ENCODE results near the gene SIK2.
A peak's percentile ranks its signal among the peaks of the same experiment; 100 is the strongest.
"Not testable (repeated sequence)": the region's sequence is repeated elsewhere in the genome, so short reads cannot be mapped to it uniquely, and the experiment has no call there.

SIK2 gene

GRCh38 chr11:111642542-111642941 is 40.3 kb downstream of the SIK2 start:
- in situ Hi-C loops (cut with MboI; ENCODE audit: low pct_unique_long_range_greater_than_20kb, low sequenced_read_pairs): no loop called here
- DNase-seq: no peak

DNA sequence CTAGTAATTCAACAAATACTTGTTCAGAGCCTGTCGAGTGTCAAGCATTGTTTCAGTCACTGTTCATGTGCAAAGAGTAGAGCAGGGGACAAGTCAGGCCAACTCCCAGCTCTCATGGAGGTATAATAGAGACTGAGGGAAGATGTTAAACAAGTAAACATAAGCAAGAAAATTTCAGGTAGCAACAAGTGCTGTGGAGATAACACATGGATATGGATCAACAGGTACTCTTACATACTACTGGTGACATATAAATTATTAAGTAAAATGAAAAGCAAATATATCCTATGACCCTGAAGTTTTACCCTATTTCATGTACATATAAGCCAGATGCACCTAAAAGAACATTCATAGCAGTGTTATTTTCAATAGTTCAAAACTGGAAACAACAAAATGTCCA is 42.7 kb downstream of the SIK2 start:
- no peak for DNase-seq
- in situ Hi-C loops (cut with MboI; ENCODE audit: low pct_unique_long_range_greater_than_20kb, low sequenced_read_pairs): no loop called here

DNA sequence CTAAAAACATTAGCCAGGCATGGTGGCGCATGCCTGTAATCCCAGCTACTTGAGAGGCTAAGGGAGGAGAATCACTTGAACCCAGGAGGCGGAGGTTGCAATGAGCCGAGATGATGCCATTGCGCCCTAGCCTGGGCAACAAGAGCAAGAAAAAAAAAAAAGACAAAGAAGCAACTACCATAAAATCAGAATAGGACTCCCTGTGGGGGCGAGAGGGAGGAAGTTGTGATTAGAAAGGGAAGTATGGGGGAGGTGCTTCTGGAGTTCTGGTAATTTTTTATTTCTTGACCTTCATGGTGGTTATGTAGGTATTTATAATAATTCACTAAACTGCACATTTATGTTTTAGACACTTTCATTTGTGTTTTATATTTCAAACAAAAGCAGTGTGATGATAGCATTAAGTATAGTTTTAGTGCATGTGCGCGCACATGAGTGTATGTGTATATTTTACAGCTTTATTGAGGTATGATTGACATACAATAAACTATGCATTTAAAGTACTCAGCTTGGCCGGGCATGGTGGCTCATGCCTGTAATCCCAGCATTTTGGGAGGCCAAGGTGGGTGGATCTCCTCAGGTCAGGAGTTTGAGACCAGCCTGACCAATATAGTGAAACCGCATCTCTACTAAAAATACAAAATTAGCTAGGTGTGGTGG is 43.5 kb downstream of the SIK2 start:
- peak; percentile 21 for DNase-seq
- in situ Hi-C loops (cut with MboI; ENCODE audit: low pct_unique_long_range_greater_than_20kb, low sequenced_read_pairs): no loop called here

GRCh38 chr11:111651336-111651735 is 49.1 kb downstream of the SIK2 start:
- DNase-seq; in situ Hi-C loops (cut with MboI; ENCODE audit: low pct_unique_long_range_greater_than_20kb, low sequenced_read_pairs): not testable (repeated sequence)

DNA sequence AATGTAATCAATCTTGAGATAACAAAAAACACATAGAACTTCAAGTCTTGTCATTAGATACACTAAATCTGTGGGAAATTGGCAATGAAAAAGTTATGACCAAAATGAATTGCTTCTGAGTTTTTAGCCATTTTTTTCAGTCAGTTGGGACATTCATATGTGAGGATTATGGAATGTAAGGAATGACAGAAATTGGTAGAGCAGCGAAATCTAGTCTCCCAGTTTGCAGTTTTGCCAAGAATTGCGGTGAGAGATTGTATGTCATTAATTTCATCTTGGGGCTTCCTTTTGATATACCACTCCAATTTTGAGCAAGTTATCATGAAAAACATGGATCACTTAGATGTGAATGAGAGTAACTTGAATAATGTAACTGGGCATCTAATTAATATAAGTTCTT is 49.9 kb downstream of the SIK2 start:
- DNase-seq: no peak
- in situ Hi-C loops (cut with MboI; ENCODE audit: low pct_unique_long_range_greater_than_20kb, low sequenced_read_pairs): no loop called here

GRCh38 chr11:111654601-111655000 is 52.4 kb downstream of the SIK2 start:
- in situ Hi-C loops (cut with MboI; ENCODE audit: low pct_unique_long_range_greater_than_20kb, low sequenced_read_pairs): no loop called here
- DNase-seq: no peak

- in situ Hi-C loops (cut with MboI; ENCODE audit: low pct_unique_long_range_greater_than_20kb, low sequenced_read_pairs): no loop called here
- no peak for DNase-seq
Measured at GRCh38 chr11:111655924-111656323, 53.7 kb downstream of the SIK2 start.

GRCh38 chr11:111657905-111658304 is 55.7 kb downstream of the SIK2 start:
- DNase-seq; in situ Hi-C loops (cut with MboI; ENCODE audit: low pct_unique_long_range_greater_than_20kb, low sequenced_read_pairs): not testable (repeated sequence)

GRCh38 chr11:111658493-111658892 is 56.2 kb downstream of the SIK2 start:
- DNase-seq; in situ Hi-C loops (cut with MboI; ENCODE audit: low pct_unique_long_range_greater_than_20kb, low sequenced_read_pairs): not testable (repeated sequence)

DNA sequence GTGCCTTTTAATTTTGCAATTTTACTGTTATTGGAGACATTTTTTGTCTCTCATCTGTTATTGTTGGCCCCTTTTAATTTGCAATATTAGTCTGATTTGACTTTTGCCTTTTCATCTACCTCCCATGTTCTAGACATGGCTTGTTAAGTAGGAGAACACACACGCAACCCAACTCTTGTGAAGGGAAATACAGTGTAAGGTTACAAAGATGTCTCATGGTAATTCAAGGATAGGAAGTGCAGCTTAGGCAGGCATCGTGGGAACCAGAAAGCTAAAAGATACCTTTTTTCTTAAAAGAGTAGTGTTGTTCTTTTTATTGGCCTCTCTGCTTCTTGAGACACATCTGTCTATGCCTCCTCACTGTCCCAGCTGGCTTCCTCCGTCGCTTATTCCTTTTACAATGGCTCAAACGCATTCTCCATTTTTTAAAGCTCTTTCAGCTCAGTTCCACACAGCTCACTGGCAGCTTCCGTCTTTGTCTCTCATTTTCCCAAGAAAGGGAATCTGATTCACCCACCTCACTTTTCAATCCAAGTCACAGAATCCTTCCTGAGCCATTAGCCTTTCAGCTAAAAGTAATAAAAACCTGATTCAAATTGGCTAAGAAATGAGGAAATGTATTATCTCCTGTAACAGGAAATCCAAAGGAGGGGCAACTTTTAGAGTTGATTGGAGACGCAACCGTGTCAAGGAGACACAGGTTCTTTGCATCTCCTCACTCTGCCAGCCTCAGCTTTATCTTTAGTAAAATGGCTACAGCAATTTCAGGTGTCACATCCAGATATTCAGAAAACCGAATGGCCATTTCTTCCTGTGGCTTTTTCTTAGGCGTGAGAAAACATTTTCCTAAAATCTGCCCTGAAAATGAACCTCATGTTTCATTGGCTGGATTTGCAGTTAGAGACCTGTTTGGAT is 57.2 kb downstream of the SIK2 start:
- in situ Hi-C loops (cut with MboI; ENCODE audit: low pct_unique_long_range_greater_than_20kb, low sequenced_read_pairs): no loop called here
- DNase-seq: peak; percentile 7

DNA sequence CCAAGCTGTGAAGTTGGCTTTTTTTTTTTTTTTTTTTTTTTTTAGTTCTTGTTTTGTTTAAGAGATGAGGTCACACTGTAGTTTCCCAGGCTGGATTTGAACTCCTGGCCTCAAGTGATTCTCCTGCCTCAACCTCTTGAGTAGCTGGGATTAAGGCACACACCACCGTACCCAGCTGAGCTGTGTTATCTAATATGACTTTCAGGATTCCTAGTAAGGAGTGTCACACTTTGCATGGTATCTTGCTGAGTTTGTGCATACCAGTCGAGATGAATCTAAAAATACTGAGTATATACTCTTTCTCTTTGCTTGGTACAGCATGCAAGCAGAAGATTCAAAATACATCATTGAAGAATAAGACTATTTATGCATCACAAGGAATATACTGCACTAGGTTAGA is 58.6 kb downstream of the SIK2 start:
- in situ Hi-C loops (cut with MboI; ENCODE audit: low pct_unique_long_range_greater_than_20kb, low sequenced_read_pairs): no loop called here
- DNase-seq: no peak

DNA sequence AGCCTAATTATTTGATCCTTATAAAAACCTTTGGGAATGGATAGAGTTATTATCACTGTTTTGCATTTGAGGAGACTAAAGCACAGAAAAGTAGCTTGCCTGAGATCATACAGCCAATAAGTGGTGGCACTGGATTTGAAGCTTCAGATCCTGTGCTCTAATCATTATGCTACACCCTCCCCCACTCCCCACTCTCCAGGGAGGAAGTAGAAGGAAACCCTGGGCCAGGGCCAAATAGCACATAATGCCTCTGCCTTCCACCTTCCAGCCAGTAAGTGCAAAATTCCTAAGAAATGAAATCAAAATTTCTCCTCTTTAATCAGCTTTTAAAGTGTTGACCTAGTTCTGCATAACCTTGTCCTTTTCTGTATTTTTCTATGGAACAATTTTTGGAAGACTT is 61.6 kb downstream of the SIK2 start:
- in situ Hi-C loops (cut with MboI; ENCODE audit: low pct_unique_long_range_greater_than_20kb, low sequenced_read_pairs): no loop called here
- DNase-seq: peak; percentile 14

DNA sequence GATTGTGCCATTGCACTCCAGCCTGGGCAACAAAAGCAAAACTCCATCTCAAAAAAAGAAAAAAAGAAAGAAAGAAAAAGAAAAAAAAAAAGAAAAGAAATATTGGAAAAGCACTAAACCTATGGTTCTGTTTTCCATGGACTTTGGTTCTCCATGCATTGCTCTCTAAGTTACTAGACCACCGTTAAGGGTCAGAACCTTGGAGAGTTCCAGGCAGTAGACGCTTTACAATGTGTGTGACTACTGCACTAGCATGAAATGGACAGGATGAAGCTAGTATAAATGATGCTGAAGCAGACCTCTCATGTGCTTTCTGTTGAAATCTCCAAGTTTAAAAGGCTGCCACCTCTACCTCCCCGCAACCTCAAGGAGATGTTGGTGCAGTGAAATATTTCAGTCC is 63.5 kb downstream of the SIK2 start:
- peak; percentile 16 for DNase-seq
- in situ Hi-C loops (cut with MboI; ENCODE audit: low pct_unique_long_range_greater_than_20kb, low sequenced_read_pairs): no loop called here

DNA sequence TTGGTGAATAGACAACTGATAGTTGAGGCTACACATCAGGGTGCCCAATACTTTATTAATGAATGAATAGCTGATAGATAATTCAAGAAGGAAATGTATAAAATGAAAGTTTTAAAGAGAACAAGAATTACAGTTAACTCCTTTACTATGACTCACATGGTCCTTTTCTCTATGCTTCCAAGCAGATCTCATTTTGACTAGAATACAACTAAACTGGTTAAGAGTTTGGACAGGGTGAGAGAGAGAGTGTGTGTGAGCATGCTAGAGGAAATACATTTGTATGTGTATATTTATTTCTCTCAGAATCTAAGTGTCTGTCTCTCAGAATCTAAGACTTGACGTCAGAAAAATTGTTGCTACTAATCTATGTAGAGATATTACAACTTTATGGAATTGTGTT is 66.7 kb downstream of the SIK2 start:
- no peak for DNase-seq
- in situ Hi-C loops (cut with MboI; ENCODE audit: low pct_unique_long_range_greater_than_20kb, low sequenced_read_pairs): no loop called here

GRCh38 chr11:111671383-111671782 is 69.1 kb downstream of the SIK2 start:
- DNase-seq: no peak
- in situ Hi-C loops (cut with MboI; ENCODE audit: low pct_unique_long_range_greater_than_20kb, low sequenced_read_pairs): no loop called here

GRCh38 chr11:111672949-111673348 is 70.7 kb downstream of the SIK2 start:
- DNase-seq: no peak
- in situ Hi-C loops (cut with MboI; ENCODE audit: low pct_unique_long_range_greater_than_20kb, low sequenced_read_pairs): no loop called here

- in situ Hi-C loops (cut with MboI; ENCODE audit: low pct_unique_long_range_greater_than_20kb, low sequenced_read_pairs): no loop called here
Measured at GRCh38 chr11:111674941-111675340, 72.7 kb downstream of the SIK2 start.

DNA sequence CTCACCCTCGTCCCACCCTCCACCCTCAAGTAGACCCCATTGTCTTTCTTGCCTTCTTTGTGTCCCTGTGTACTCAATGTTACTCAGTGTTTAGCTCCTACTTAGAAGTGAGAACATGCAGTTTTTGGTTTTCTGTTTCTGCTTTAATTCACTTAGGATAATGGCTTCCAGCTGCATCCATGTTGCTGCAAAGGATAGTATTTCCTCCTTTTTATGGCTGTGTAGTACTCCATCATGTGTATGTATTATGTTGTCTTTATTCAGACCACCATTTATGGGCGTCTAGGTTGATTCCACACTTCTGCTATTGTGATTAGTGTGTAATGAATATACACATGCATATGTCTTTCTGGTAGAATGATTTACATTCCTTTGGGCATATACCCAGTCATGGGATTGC is 73.6 kb downstream of the SIK2 start:
- DNase-seq: no peak
- in situ Hi-C loops (cut with MboI; ENCODE audit: low pct_unique_long_range_greater_than_20kb, low sequenced_read_pairs): no loop called here

More at GRCh38 chr11:111674941-111675340, 72.7 kb downstream of the SIK2 start:
- DNase-seq: no peak

DNA sequence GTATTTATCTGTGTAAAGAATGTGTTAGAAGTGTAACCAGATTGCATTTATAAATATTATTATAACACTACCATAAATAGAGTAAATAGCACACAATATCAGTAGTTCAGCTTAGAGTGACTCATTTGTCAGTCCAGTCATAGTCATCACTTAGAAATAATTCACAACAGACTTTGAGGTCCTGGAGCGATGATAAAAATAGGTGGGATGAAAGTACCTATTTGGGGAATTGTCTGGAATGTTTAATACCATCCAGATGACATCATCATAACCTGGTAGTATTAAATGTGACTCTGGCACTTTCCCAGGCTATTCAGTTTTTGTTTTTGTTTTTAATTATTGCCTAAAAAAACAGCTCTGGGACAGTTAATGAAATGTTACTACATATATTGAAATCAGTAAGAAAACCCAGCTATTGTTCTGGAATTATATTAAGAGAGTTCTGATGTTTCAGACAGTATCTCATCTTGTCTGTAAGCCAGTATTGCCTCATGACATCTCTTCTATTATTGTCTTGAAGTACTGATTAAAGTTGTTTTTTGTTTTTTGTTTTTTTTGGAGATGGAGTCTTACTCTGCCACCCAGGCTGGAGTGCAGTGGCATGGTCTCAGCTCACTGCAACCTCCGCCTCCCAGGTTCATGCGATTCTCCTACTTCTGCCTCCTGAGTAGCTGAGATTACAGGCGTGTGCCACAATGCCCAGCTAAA is 74.8 kb downstream of the SIK2 start:
- in situ Hi-C loops (cut with MboI; ENCODE audit: low pct_unique_long_range_greater_than_20kb, low sequenced_read_pairs): no loop called here
- DNase-seq: no peak

Data from KBM-7 (cell line).